ENCODE results near the gene CATSPER4.

CATSPER4 gene

DNA sequence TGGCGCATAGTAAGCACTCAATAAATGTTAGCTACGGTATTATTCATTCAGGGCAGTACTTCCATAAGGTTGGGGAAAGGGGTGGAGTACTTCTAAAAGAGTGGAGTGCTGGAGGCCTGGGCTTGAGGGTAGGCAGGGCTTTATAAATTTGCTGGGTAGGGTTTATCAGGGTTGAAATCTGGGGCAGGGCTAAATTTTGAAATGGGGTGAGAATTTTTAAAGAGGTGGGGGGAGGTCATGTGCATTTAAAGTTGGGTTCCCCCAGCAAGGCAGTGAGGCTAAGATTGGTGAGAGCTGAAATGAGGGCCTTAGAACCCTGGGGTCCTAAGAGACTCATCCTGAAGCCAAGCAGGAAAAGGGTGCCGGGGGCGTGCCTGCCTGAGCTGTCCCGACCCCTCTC lies 10.0 kb downstream of the CATSPER4 start:
- no peak overlapping the region for H3K4me3 ChIP-seq (ENCODE audit: low read depth, low read length)
- TF ChIP-seq, protein P1, sequence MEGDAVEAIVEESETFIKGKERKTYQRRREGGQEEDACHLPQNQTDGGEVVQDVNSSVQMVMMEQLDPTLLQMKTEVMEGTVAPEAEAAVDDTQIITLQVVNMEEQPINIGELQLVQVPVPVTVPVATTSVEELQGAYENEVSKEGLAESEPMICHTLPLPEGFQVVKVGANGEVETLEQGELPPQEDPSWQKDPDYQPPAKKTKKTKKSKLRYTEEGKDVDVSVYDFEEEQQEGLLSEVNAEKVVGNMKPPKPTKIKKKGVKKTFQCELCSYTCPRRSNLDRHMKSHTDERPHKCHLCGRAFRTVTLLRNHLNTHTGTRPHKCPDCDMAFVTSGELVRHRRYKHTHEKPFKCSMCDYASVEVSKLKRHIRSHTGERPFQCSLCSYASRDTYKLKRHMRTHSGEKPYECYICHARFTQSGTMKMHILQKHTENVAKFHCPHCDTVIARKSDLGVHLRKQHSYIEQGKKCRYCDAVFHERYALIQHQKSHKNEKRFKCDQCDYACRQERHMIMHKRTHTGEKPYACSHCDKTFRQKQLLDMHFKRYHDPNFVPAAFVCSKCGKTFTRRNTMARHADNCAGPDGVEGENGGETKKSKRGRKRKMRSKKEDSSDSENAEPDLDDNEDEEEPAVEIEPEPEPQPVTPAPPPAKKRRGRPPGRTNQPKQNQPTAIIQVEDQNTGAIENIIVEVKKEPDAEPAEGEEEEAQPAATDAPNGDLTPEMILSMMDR (IDR thresholded peaks at IDR 0.05; ENCODE audit: low read depth, low read length), result no peak

DNA sequence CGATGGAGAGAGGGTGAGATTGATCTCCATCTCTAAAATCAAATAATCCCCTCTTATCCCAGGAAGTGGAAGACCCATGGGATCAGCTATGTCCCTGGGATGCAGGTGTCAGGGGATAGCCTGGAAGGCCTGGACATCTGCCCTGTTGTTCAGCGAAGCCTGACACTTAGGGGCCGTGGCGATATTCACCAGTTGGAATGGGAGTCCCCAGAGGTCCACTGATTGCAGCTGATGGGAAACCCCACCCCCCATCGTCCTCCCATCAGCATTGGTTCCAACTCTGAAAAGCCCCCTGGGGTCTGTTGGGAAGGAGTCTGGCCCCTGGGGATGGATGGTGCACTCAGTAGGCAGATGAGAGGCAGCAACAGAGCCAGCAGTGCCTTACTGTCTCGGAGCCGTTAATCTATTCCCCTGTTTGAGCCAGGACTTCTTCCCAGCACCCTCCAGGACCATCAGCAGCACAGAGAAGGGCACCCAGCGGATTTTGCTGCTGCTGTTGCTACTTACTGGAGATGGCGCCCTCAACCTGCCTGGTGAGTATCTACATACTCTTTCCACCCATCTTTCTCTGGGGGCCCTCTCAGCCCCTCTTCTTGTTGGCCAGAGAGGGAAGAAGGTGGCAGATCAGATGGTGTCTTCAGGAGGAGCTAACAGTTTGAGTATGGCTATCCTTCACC lies 13.4 kb downstream of the CATSPER4 start:
- no peak overlapping the region for H3K4me3 ChIP-seq (ENCODE audit: low read depth, low read length)
- TF ChIP-seq, protein P1 (IDR thresholded peaks at IDR 0.05; ENCODE audit: low read depth, low read length), result no peak

DNA sequence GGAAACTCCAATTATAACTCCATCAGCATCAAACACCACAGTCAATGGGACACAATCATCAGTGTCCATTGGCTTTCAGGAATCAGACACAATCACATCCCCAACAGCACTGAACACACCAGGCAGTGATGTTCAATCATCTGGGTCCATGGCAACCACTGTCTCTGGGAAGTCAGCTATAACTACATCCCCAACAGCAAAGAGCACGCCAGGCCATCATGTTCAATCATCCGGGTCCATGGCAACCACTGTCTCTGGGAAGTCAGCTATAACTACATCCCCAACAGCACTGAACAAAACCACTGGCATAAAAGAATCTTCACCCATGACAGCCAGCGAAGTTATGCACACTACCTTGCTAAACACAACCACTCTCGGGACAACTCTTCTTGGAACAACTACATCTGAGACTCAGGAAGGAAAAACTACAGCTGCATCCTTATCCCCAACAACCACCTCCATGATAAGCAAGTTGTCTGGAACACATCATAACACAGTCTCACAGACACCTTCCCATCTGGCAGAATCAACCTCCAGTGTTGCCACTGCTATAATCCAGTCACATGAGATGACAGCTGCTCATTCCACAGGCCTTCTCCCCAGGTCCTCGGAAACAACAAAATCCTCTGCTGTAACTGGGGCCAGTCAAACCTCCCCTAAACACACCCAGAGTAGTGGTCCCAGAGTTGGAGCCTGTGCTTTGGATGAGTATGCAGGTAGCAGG lies 19.9 kb downstream of the CATSPER4 start:
- H3K4me3 ChIP-seq (ENCODE audit: low read depth, low read length), result no peak overlapping the region
- TF ChIP-seq, protein P1 (IDR thresholded peaks at IDR 0.05; ENCODE audit: low read depth, low read length), result no peak

DNA sequence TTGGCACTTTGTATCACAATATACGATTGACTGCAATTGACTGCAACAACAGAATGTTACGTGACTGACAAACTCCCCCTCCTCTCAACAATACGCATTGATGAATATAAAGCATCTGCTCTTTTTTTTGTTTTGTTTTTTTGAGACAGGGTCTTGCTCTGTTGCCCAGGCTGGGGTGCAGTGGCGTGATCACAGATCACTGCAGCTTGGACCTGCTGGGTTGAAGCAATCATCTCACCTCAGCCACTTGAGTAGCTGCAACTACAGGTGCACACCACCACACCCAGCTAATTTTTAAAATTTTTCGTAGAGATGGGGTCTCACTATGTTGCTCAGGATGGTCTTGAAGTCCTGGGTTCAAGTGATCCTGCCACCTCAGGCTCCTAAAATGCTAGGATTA lies 22.3 kb downstream of the CATSPER4 start:
- TF ChIP-seq, protein P1 (IDR thresholded peaks at IDR 0.05; ENCODE audit: low read depth, low read length), result no peak
- H3K4me3 ChIP-seq (ENCODE audit: low read depth, low read length), result no peak overlapping the region

DNA sequence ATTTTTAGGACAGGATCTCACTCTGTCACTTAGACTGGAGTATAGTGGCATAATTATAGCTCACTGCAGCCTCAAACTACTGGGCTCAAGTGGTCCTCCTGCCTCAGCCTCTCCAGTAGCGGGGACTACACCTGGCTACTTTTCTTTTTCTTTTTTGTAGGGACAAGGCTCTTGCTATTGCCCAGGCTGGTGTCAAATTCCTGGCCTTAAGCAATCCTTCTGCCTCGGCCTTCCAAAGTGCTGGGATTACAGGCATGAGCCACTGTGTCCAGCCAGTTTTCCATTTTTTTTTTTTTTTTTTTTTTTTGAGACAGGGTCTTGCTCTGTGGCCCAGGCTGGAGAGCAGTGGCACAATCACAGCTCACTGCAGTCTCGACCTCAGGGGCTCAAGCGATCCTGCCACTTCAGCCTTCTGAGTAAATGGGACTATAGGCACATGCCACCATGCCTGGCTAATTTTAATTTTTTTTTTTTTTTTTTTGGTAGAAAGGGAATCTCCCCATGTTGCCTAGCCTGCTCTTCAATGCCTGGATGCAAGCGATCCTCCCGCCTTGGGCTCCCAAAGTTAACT lies 23.0 kb downstream of the CATSPER4 start:
- TF ChIP-seq, protein P1 (IDR thresholded peaks at IDR 0.05; ENCODE audit: low read depth, low read length), result no peak
- H3K4me3 ChIP-seq (ENCODE audit: low read depth, low read length), result no peak overlapping the region

DNA sequence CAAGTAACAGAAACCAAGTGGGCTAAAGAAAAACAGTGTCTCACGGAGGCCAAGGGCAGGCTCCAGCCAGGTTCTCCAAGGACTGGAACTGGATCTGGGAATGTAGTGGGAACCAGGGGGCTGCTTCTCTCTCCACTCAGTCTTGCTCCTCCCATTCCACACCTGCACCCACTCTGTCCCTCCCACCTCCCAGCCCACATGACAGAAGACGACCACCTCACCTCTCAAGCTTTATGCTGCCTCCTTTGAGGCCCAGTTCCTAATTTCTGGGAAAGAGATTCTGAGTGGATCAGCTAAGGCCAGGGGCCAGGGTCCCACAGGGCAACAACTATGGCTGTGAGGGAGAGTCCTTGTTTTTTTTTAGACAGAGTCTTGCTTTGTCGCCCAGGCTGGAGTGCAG lies 24.8 kb downstream of the CATSPER4 start:
- TF ChIP-seq, protein P1 (IDR thresholded peaks at IDR 0.05; ENCODE audit: low read depth, low read length), result no peak
- no peak overlapping the region for H3K4me3 ChIP-seq (ENCODE audit: low read depth, low read length)

DNA sequence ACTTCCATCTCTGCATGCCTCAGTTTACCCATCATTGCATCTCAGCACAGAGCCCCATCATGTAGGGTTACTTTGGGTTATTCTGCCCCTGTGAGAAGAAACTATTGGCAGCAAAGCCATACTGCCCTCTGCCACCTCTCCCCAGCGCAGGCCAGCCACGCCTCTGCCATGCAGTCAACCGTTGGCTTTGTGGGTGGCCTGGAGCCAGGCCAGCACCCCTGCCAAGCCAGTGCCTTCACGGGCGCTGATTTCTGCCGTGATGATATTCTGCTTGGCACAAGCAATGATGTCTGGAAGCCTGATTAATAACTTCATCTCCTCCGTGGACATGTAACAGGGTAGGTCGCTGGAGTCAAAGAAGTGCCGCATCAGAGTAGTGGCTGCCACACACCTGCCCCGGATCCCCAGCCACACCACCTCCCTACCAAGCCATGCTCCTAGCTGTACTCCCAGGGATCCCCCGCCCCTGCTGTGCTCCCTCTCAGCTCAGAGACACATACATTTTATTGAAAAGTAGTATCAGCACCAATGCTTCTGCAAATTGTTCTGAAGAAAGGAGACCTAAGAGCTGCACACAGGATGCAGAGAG lies 28.6 kb downstream of the CATSPER4 start:
- no peak overlapping the region for H3K4me3 ChIP-seq (ENCODE audit: low read depth, low read length)
- TF ChIP-seq, protein P1 (IDR thresholded peaks at IDR 0.05; ENCODE audit: low read depth, low read length), result no peak

Measured in WI38 (cell line).